Epidermal melanocyte (primary cell): ENCODE measurements around the gene FBXL15.
"Not testable (repeated sequence)": the region's sequence is repeated elsewhere in the genome, so short reads cannot be mapped to it uniquely, and the experiment has no call there.

Experiments
- DNase-seq: peaks from one replicate; pipeline ENCODE4 v3.0.0; 2011; ENCODE audit warnings: low spot score; ENCODE audit not compliant: insufficient read length

Gene FBXL15

DNA sequence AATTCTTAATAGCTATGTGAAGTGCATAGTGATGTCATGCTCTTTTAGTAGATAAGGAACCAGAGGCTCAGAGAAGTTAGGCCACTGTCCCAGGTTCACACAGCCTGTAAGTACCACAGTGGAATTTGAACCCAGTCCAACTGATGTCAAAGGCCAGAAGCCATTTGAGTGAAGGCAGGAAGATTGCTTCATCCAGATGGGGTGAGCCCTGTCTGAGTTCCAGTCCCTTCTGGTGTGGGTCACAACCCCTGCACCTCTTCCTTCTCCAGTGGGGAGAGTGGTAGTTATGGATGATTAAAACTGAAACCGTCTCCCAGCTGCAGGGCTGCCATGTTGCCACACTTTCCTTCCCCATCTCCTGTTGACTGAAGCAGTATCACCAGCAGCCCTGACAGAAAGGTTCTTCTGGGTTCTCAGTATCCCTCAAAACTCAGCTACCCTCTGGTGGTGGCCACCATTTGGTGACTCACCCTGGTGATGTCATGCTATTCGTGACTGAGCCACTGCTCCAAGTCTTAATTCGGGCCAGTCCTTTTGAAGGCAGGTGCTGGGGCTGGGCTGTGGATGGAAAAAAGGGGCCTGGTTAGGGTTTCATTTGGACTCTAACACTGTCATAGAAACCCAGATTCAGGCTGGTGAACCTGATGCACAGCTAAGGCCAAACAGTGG is 32.2 kb downstream of the FBXL15 start:
- DNase-seq: peak; percentile 45

DNA sequence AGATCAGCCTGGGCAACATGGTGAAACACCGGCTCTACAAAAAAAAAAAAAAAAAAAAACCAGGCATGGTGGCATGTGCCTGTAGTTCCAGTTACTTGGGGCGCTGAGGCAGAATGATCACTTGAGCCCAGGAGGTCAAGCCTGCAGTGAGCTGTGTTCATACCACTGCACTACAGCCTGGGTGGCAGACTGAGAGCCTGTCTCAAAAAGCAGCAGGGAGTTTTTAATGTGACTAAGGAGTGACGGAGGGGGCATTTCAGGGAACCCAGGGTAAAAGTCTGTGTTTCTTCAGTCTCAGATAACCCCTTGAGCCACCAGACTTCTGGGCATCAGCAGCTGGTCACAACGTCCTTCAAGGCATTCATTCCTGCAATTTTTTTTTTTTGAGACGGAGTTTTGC is 32.9 kb downstream of the FBXL15 start:
- no peak for DNase-seq

DNA sequence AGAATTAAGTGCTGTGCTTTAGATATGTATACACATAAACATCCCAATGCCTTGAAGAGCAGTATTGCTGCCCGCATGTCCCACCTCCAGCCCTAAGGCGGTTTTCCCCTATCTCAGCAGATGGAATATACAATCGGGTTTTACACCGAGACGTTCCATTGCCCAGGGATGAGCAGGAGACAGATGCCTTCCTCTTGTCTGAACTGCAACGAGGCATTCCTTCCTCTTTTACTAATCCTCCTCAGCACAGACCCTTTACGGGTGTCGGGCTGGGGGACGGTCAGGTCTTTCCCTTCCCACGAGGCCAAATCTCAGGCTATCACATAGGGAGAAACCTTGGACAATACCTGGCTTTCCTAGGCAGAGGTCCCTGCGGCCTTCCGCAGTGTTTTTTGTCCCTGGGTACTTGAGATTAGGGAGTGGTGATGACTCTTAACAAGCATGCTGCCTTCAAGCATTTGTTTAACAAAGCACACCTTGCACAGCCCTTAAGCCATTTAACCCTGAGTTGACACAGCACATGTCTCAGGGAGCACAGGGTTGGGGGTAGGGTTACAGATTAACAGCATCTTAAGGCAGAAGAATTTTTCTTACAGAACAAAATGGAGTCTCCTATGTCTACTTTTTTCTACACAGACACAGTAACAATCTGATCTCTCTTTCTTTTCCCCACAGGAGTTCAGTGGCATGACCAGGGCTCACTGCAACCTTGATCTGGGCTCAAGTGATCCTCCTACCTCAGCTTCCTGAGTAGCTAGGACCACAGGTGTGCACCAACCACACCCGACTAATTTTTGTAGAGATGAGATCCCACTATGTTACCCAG is 34.2 kb downstream of the FBXL15 start:
- DNase-seq: not testable (repeated sequence)

DNA sequence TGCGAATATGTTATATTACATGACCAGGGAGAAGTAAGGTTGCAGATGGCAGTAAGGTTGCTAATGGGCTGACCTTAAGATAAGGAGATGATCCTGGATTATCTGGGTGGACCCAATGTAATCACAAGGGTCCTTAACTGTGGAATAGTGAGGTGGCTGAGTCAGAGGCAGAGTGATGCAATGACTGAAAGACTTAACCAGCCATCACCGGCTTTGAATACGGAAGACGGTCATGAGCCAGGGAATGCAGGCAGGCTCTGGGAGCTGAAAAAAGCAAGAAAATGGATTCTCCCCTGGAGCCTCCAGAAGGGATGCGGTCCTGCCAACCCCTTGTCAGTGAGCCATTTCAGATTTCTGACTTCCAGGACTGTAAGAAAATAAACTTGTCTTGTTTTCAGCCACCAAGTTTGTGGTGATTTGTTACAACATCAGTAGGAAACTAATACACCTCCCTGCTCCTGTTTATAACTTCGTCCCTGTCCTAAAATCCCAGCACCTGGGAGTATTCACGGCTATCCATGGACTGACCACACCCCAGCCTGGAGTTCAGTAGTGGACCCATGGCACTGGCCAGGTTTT is 35.3 kb downstream of the FBXL15 start:
- no peak for DNase-seq

DNA sequence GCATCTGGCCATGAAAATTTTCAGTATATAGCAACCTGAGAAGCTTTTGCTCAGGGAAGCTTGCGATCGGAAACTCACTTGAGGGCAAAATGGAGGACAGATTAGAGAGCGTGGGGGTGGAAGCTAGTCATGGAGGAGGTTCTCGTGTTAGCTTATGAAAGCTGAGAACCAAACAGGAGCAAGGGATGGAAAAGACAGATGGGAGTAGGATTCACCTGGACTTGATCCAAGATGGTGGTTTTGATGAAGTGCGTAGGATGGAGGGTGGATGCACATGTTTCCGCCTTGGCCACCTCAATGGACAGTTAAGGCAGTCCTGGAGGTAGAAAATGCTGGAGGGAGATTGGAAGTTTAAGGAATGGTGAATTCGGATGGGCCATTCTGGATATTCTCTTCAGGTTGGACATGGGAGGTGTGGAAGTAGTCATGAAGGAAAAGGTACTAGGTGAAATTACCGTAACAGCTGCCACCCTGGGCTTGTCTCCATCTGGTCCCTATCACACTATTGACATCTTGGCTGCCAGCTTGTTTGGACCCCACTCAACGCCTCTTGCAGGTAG is 37.0 kb downstream of the FBXL15 start:
- DNase-seq: no peak

DNA sequence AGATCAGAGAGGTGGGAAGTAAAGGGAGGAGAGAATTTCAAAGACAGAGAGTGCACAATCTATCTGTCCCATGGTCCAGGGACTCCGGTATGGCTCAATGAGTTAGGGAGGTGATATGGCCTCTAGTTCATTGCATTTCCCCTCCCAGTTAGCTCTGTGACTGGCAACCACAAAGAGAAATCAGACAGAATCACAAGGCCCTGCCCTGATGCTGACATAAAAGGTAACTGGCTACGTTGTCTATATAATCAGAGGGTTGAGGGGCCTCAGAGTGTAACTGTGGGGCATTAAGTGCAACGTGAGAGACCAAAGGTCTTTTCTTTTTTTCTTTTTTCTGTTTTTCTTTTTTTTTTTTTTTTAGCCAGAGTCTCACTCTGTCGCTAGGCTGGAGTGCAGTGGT is 38.0 kb downstream of the FBXL15 start:
- DNase-seq: no peak

DNA sequence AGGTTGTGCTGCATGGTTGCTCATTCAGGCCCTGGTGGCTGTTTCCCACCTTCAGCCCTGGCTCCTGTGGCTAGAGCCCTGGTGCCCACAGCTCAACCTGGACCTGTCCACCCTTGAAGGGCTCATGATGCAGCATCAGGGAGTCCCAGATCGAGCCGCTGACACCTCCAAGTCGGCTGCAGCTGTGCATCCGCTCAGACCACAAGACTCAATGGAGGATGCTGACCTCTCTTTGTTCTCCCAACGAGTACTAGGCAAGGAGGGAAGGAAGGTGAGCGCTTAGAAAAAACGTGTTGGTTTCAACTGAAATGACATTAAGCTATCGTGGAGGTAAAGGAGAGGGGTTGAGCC is 40.2 kb downstream of the FBXL15 start:
- no peak for DNase-seq

DNA sequence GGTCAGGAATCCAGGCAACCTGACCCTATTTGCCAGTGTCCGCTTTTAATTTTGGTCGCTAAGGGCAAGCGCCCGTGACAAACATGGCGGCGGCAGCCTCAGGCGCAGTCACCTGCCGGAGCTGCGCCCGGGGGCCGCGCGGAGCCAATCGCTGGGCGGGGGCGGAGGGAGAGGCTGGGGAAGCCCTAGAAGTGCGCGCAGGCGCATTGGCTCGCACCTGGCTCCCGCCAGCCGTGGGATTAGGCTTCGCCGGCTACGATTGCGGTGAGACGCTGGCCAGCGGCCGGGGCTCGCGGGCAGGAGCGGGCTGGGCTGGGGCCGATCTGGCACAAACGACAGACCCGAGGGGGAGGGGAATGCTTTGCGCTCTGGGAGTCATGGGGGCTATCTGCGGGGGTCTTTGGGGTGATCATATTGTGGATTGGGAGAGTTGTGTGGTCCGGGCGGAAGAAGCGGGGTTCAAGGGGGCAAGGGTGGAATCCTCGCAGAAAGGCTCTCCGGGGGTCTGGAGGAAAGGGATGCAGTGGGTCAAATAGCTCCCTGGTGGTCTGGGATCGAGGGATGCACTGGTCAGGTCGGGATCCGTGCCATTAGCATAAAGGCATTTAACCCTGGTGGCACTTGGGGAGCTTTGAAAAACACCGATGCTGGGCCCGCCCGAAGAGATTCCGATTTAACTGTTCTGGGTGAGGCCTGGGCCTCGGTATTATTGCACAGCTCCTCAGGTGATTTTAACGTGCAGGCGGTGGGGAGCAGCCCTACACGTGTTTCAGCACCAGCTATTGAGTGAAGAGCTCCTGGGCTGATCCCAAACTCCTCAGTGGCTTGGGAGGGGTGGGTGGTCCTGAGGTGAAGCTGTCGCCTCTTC is 40.8 kb downstream of the FBXL15 start:
- DNase-seq: peak; percentile 89

DNA sequence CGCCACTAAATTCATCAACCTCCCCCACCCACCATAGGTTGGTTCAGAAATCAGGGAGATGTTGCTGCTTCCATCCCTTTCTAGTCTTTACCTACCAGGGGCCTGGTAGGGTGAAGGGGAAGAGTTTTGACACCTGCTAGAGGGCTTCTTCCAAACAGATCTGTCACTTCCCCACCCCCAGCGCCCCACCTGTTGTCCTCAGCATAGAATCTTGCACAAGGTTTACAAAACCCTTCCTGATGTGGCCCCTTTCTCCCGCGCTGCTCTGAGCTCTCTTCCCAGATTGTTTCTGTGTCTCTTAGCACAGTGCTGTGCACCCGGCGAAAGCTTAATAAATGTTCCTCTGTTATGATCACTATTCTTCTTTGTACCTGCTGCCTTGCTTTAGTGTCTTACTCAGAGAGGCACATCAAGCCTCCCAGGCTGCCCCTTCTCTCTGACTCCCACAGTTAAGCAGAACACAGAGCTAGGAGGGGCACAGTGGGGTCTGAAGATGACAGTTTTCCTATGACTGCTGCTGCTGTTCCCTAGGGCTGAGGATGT is 41.9 kb downstream of the FBXL15 start:
- DNase-seq: no peak

DNA sequence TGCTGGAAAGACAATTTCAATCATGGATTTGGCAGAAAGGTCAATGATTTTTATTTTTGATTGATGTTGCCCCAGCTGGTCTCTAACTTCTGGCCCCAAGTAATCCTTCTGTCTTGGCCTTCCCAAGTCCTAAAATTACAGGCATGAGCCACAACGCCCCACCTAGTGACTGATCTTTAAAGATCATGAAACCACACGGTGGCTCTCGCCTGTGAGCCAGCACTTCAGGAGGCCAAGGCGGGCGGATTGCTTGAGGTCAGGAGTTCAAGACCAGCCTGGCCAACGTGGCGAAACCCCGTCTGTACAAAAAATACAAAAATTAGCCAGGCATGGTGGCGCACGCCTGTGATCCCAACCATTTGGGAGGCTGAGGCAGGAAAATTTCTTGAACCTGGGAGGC is 43.3 kb downstream of the FBXL15 start:
- DNase-seq: no peak

DNA sequence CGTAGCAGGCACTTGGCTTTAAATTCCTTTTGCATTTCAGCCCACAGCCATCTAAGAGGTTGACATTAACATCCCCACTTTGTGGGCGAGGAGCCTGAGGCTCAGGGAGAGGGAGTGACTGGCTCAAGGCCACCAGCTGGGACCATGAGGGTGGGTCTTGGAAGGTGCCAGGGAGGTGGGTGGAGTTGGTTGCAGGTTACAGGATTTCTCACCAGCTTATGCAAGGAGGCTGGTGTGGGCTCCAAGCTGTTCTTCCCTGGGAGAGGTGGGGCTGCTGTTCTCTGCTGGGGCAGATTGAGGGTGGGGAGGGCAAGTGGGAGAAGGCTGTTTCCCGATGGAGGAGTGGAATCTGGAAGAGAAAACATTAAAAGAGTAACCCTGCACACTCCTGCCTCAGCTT is 44.8 kb downstream of the FBXL15 start:
- no peak for DNase-seq

DNA sequence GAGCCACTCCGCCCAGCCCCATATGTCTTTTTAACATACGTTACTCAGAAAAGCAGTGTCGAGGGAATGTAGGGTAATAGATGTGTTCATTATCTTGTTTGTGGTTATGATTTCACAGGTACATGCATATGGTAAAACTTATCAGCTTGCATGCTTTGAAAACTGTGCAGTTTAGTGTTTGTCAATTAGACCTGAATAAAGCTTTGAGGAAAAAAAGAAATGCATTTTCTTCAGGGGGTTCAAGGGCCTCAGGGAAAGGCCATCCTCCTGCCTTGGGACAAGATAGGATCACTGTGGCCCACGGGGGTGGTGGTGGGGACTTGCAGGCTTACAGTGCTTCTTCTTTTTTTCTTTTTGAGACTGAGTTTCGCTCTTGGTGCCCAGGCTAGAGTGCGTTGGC is 46.7 kb downstream of the FBXL15 start:
- no peak for DNase-seq

DNA sequence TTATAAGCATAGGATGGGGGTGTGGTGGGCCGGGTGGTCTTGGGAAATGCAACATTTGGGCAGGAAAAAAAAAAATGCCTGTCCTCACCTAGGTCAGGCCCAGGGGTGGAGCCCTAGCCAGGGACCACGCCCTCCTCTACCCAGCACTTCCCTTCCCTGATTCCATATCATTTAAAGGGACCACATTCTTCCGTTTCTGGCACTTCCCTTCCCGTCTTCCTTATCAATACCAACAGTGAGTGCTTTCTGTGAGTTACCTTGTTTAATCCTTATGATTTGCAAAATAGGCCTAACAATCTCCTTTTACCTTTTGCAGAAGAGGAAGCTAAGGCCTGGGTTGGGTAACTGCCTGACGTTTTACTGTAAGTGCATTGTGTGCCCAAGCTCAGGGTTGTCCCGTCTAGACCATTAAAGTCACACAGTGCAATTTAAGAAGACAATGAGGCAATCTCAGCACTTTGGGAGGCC is 47.4 kb downstream of the FBXL15 start:
- DNase-seq: no peak

DNA sequence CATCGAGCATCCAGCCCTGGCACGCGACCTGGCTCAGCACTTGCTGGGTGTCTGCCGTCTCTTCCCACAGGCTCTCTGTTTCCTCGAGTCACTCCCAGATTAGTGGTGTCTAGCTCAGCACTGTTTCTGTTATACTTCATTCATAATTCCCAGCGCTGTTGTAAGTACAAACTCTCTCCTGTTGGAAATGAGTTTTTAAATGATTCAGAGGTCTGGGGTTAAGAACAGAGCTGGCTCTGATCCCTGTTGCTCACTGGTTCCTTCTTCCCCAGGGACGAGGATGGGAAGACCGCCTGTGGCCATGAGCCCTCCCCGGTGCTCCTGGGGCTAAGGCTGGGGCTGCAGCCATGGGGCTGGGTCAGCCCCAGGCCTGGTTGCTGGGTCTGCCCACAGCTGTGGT is 48.0 kb downstream of the FBXL15 start:
- DNase-seq: no peak

DNA sequence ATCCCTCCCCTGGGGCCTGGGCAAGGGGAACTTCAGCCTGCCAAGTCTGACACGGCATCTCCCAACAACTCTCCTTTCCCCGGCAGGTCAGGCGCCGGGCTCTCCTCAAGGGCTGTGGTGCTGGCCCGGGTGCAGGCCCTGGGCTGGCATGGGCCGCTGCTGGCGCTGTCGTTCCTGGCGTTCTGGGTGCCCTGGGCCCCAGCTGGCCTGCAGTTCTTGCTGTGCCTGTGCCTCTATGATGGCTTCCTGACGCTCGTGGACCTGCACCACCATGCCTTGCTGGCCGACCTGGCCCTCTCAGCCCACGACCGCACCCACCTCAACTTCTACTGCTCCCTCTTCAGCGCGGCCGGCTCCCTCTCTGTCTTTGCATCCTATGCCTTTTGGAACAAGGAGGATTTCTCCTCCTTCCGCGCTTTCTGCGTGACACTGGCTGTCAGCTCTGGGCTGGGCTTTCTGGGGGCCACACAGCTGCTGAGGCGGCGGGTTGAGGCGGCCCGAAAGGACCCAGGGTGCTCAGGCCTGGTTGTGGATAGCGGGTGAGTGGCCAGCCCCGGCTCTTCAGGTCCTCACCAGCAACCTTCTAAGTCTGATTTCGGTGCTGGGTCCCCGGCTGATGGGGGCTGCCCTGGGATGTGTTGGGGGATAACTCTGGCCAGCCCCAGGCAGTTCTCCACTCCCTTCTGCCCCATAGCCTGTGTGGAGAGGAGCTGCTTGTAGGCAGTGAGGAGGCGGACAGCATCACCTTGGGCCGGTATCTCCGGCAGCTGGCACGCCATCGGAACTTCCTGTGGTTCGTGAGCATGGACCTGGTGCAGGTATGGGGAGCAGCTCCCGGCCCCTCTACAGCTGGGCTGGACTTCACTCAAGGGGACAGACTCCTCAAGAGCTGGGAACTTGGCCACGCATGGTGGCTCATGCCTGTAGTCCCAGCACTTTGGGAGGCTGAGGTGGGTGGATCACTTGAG is 50.2 kb downstream of the FBXL15 start:
- DNase-seq: no peak
